Endothelial cell of umbilical vein (primary cell): ENCODE measurements around the gene RANBP17.

Source experiments
- POLR2A ChIP-seq: IDR thresholded peaks from 2 replicates; pipeline ENCODE4 v1.6.1; 2012; ENCODE audit warnings: low read depth, mild to moderate bottlenecking, control low read depth, low read length
- TF ChIP-seq, protein P1 (sequence below), 2 donors: IDR thresholded peaks; 1 replicate in 1 of 2; 2 replicates in 1 of 2; pipeline ENCODE4 v1.5.1; 2011; ENCODE audit warnings: low read length in 2 of 2, mild to moderate bottlenecking in 2 of 2, moderate library complexity in 2 of 2, control low read depth in 1 of 2, inconsistent platforms in 1 of 2, low read depth in 1 of 2; ENCODE audit not compliant: insufficient read depth in 1 of 2; ENCODE audit errors: extremely low read depth in 1 of 2

DNA sequence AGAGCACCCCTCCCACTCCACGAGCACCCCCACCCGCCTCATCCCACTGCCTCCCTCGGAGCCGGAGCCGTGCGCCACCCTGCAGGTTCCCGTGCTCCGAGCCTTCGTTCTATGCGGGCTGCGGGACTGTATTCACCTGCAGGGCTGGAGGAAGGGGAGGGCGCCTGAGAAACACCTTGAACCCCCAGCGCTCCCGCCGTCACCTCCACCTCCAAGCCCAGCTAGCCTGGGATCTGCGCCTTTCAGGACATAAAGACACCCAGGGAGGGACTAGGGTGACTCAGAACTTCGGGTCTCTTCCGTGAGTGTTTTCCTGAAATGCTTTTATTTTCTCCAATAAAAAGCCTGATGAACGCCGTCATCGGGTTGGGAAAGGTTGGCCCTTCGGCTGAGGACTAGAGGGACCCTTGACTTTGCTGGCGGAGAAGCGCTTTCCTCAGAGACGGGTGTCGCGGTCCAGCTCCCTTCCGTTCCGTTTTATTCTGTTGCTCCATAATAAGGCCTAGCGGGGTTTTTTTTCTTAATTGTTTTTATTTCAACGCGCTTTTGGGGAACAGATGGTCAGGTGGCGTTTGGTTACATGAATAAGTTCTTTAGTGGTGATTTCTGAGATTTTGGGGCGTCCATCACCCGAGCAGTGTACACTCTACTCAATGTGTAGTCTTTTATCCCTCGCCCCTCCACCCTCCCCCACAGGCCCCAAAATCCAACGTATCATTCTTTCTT lies 451.8 kb downstream of the RANBP17 start:
- no peak for TF ChIP-seq POLR2A
- TF ChIP-seq, protein P1, sequence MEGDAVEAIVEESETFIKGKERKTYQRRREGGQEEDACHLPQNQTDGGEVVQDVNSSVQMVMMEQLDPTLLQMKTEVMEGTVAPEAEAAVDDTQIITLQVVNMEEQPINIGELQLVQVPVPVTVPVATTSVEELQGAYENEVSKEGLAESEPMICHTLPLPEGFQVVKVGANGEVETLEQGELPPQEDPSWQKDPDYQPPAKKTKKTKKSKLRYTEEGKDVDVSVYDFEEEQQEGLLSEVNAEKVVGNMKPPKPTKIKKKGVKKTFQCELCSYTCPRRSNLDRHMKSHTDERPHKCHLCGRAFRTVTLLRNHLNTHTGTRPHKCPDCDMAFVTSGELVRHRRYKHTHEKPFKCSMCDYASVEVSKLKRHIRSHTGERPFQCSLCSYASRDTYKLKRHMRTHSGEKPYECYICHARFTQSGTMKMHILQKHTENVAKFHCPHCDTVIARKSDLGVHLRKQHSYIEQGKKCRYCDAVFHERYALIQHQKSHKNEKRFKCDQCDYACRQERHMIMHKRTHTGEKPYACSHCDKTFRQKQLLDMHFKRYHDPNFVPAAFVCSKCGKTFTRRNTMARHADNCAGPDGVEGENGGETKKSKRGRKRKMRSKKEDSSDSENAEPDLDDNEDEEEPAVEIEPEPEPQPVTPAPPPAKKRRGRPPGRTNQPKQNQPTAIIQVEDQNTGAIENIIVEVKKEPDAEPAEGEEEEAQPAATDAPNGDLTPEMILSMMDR (IDR thresholded peaks at IDR 0.05; ENCODE audit: extremely low read depth in 1 of 2, insufficient read depth in 1 of 2, low read depth in 1 of 2, low read length in 2 of 2) = no peak
